H1 (cell line): ENCODE results near the gene SNAPC3.

ENCODE experiments used
- CEBPB ChIP-seq: IDR thresholded peaks from 2 replicates; pipeline ENCODE4 v1.6.1; 2012; ENCODE audit warnings: low read depth, low read length
- CREB1 ChIP-seq: IDR thresholded peaks from 2 replicates; pipeline ENCODE4 v1.6.1; 2012; ENCODE audit warnings: inconsistent platforms
- CTCF ChIP-seq, 3 experiments: IDR thresholded peaks; 1 replicate in 2 of 3; 2 replicates in 1 of 3; pipeline versions ENCODE4 v1.5.1 to v1.6.1; 2011; ENCODE audit warnings: low read length in 3 of 3, mild to moderate bottlenecking in 3 of 3, inconsistent platforms in 2 of 3, low read depth in 1 of 3, moderate library complexity in 1 of 3; ENCODE audit not compliant: insufficient read depth in 1 of 3; ENCODE audit errors: control extremely low read depth in 1 of 3
- JUND ChIP-seq: IDR thresholded peaks from 2 replicates; pipeline ENCODE4 v1.6.1; 2011; ENCODE audit warnings: mild to moderate bottlenecking, improper control_type of control experiment, low read length
- POLR2A ChIP-seq, 2 experiments: IDR thresholded peaks; 1 replicate in 1 of 2; 2 replicates in 1 of 2; pipeline ENCODE4 v1.6.1; 2011; ENCODE audit warnings: low read depth in 2 of 2, low read length in 2 of 2, mild to moderate bottlenecking in 2 of 2; ENCODE audit errors: control extremely low read depth in 1 of 2
- POLR2AphosphoS5 ChIP-seq: IDR thresholded peaks from 2 replicates; pipeline ENCODE4 v1.6.1; 2011; ENCODE audit warnings: low read depth, low read length

GRCh38 chr9:15433661-15434060 is 11.0 kb downstream of the SNAPC3 start:
- no peak for TF ChIP-seq CREB1
- no peak for TF ChIP-seq CEBPB
- TF ChIP-seq CTCF (IDR thresholded peaks at IDR 0.05; ENCODE audit: control extremely low read depth in 1 of 3, insufficient read depth in 1 of 3, low read depth in 1 of 3, low read length in 3 of 3) = no peak
- no peak for TF ChIP-seq JUND
- no peak for TF ChIP-seq POLR2AphosphoS5
- no peak for TF ChIP-seq POLR2A (IDR thresholded peaks at IDR 0.05; ENCODE audit: control extremely low read depth in 1 of 2, low read depth in 2 of 2, low read length in 2 of 2)
